SK-N-SH treated with all-trans-retinoic acid at 6 μM for 48 hours (cell line): Measurements from ENCODE around the gene TTLL4.

Experiments used
- CSDC2 ChIP-seq: fragments of 250-450 bp; sonication (Bioruptor Pico); IDR thresholded peaks from 2 replicates; pipeline ENCODE4 v1.5.0; 2020; ENCODE audit warnings: mild to moderate bottlenecking, moderate library complexity
- GLIS3 ChIP-seq: fragments of 250-450 bp; sonication (Bioruptor Pico); IDR thresholded peaks from 2 replicates; pipeline ENCODE4 v1.5.0; 2020; ENCODE audit warnings: mild to moderate bottlenecking, moderate library complexity
- OSR1 ChIP-seq: fragments of 250-450 bp; sonication (Bioruptor Pico); IDR thresholded peaks from 2 replicates; pipeline ENCODE4 v1.8.0; 2022; ENCODE audit warnings: moderate library complexity, mild to moderate bottlenecking, inconsistent platforms
- RARB ChIP-seq: fragments of 250-450 bp; sonication (Bioruptor Pico); IDR thresholded peaks from 2 replicates; pipeline ENCODE4 v1.8.0; 2021; ENCODE audit warnings: mild to moderate bottlenecking, moderate library complexity
- TCF4 ChIP-seq: fragments of 250-450 bp; sonication (Bioruptor Pico); IDR thresholded peaks from 2 replicates; pipeline ENCODE4 v1.8.0; 2021; ENCODE audit warnings: mild to moderate bottlenecking, moderate library complexity, borderline replicate concordance
- TF ChIP-seq, protein P1 (sequence below): fragments of 250-450 bp; sonication (Bioruptor Pico); IDR thresholded peaks from 2 replicates; pipeline ENCODE4 v1.5.1; 2020; ENCODE audit warnings: low read depth, mild to moderate bottlenecking, moderate library complexity
- TF ChIP-seq, protein P2 (sequence below): fragments of 250-450 bp; sonication (Bioruptor Pico); IDR thresholded peaks from 2 replicates; pipeline ENCODE4 v1.5.1; 2021; ENCODE audit warnings: mild to moderate bottlenecking, moderate library complexity
- TF ChIP-seq, protein P3 (sequence below): fragments of 250-450 bp; sonication (Bioruptor Pico); IDR thresholded peaks from 2 replicates; pipeline ENCODE4 v1.8.0; 2020; ENCODE audit warnings: mild to moderate bottlenecking, moderate library complexity, borderline replicate concordance

DNA sequence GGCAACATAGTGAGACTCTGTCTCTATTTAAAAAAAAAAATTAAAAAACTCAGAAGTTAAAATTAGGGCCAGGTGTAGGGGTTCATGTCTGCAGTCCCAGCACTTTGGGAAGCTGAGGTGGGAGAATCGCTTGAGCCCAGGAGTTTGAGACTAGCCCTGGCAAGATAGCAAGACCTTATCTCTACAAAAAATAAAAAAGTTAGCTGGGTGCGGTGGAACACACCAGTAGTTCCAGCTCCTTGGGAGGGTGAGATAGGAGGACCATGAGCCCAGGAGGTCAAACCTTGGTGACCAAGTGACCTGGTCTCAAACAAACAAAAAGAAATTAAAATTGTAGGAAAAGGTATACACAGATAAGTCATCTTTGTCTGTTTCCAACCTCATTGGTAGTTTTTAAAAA, 11.3 kb downstream of the TTLL4 start:
- TF ChIP-seq, protein P1, sequence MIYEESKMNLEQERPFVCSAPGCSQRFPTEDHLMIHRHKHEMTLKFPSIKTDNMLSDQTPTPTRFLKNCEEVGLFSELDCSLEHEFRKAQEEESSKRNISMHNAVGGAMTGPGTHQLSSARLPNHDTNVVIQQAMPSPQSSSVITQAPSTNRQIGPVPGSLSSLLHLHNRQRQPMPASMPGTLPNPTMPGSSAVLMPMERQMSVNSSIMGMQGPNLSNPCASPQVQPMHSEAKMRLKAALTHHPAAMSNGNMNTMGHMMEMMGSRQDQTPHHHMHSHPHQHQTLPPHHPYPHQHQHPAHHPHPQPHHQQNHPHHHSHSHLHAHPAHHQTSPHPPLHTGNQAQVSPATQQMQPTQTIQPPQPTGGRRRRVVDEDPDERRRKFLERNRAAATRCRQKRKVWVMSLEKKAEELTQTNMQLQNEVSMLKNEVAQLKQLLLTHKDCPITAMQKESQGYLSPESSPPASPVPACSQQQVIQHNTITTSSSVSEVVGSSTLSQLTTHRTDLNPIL: no peak
- TF ChIP-seq, protein P2, sequence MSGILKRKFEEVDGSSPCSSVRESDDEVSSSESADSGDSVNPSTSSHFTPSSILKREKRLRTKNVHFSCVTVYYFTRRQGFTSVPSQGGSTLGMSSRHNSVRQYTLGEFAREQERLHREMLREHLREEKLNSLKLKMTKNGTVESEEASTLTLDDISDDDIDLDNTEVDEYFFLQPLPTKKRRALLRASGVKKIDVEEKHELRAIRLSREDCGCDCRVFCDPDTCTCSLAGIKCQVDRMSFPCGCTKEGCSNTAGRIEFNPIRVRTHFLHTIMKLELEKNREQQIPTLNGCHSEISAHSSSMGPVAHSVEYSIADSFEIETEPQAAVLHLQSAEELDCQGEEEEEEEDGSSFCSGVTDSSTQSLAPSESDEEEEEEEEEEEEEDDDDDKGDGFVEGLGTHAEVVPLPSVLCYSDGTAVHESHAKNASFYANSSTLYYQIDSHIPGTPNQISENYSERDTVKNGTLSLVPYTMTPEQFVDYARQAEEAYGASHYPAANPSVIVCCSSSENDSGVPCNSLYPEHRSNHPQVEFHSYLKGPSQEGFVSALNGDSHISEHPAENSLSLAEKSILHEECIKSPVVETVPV (CRISPR knock-in tag): no peak
- TF ChIP-seq, protein P3, sequence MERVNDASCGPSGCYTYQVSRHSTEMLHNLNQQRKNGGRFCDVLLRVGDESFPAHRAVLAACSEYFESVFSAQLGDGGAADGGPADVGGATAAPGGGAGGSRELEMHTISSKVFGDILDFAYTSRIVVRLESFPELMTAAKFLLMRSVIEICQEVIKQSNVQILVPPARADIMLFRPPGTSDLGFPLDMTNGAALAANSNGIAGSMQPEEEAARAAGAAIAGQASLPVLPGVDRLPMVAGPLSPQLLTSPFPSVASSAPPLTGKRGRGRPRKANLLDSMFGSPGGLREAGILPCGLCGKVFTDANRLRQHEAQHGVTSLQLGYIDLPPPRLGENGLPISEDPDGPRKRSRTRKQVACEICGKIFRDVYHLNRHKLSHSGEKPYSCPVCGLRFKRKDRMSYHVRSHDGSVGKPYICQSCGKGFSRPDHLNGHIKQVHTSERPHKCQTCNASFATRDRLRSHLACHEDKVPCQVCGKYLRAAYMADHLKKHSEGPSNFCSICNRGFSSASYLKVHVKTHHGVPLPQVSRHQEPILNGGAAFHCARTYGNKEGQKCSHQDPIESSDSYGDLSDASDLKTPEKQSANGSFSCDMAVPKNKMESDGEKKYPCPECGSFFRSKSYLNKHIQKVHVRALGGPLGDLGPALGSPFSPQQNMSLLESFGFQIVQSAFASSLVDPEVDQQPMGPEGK: no peak
- no peak for TF ChIP-seq GLIS3 (CRISPR knock-in tag)
- no peak for TF ChIP-seq TCF4 (CRISPR knock-in tag)
- TF ChIP-seq OSR1: no peak
- TF ChIP-seq RARB (CRISPR knock-in tag): no peak
- TF ChIP-seq CSDC2 (CRISPR knock-in tag): no peak
